Stimulated activated CD4-positive, alpha-beta T cell treated with anti-CD3 and anti-CD28 coated beads, TNF-alpha, amount 100 ng/mL, for 24 hours (primary cell): ENCODE results near the gene DGUOK.
A peak's percentile ranks its signal among the peaks of the same experiment; 100 is the strongest.

Source experiments
- DNase-seq, 3 experiments: peaks; one replicate each; pipeline ENCODE4 v3.0.0-alpha.2; 2020; ENCODE audit warnings: low read depth in 3 of 3

The DGUOK gene

DNA sequence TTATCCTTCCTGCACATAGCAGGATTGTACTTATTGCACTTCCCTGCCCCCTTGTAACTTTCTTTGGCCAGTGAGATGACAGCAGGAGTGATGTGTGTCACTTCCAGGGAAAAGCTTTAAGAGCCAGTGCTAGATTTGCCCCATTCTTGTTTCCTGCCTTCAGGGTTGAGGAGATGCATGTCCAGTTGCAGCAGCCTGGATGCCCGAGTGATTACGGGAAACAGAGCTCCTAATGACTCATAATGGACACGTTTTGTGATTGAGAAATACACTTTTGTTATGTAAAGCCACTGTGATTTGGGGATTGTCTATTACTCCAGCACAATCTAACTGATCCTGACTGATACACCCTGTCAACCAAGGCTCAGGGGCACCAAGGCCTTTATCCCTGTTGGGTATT, 53.0 kb downstream of the DGUOK start:
- DNase-seq = no peak

DNA sequence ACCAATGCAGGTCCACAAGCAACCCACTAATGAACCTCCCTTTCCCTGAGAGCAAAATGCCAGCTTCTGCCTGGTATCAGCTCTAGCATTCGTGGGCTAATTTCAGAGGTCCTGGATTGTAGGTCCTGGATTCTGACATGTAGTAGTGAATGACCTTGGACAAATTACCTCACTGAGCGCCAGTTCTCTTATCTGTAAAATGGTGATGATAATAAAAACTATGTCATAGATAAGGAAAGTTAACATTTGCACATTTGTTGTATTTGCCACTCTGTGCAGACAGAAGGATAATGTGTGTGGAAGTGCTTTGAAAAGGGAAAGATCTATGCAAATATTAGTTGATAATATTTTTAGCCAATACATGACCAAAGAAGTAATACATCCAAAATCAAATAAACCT, 53.9 kb downstream of the DGUOK start:
- DNase-seq = no peak

DNA sequence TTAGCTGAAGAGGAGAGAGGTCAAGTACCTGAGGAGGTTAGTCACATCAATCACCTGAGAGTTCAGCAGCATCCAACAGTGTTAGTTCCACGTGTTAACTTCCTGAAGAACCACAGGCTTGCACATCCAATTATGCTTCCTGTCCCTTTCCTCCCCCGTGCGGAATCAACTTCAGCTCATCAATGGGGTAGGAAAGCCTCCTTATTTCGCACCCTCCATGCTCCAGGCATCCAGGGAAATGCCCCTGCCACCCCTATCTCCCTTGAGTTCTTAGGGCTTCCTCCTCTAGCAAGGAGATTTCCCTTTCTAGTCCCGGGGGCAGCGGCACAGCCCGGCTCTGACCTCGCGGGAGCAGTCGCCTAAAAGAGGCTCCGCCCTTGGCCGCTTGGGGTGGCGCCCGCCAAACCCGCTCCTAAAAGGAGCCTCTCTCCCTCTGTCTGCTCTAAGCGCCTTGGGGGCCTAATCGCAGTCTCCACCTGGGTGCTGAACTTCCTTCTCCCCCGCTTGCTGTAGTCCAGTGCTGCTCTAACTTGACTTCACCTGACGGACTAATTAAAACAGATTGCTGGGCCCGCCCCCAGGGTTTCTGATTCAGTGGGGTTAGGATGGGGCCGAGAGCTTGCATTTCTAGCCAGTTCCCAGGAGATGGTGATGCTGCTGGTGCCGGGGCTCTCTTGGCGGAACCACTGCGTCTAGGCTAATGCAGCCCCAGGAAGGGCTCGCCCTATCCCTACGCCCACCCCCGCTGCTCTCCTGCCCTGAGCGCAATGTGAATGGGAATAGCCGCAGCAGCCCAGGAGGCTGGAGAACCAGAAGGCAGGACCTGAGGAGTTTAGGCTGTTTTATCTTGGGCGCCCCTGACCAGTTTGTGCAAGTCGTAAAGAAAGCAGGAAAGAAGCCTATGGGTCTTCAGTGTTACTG, 54.7 kb downstream of the DGUOK start:
- peak in 1 of 3 experiments; percentile 48 for DNase-seq

DNA sequence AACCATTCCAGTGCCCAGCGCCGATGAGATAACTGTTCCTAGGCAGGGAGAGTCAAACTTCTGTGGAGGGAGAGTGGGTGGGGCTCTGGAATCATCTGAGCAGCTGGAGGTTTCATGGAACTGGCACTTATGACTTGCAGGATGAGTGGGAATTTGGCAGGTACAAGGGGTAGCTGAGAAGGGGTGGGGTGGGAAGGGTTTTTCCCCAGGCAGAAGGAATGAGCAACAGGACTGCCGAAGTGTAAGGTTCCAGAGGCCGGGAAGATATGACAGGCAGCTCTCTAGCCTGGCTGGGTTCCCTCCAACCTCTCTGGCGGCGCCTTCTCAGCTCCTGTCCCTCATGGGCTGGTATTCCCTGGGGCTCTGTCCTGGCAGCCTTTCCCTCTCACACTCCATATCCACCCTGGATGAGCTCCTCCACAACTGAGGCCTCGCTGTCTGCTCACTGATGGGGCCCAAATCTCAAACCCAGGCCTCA, 55.5 kb downstream of the DGUOK start:
- no peak for DNase-seq

DNA sequence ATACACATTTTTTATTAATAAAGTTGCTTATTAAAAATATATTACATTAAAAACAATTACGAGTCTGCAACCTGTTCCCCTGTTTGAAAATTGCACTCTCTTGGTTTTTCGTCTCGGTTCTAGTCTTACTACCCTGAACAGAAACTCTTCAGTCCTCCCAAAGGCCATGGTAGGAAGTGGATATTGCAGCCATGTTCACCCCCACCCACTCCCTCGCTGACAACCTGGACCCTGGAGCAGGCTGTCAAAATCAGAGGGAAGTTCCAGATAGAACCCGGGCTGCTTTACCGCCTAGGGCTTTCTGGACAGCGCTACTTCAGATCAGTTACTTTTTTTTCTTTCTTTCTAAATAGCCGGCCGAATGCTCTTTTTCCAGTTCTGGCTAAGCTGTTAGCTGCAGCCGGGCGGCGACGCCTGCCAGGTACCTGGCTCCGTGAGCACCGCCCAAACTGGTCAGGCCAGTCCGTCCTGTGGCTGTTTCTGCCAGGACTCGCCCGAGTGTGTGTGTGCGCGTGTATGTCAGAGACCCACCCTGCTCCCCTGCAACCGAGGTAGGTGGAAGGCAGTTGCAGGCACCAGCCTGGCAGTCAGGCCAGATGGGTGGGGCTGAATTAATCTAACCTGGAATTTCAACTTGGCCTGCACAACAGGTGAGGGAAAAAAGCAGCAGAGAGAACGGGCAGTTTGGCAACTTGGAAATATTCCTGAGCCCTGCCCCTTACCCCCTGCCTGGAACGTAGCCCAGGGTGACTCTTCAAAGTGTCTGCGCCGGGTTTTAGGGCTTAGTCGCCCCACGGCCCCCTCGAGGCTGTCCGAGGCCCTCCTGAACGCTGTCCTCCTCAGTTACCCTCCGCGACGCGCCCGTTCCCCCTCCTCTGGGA, 56.9 kb downstream of the DGUOK start:
- no peak for DNase-seq

DNA sequence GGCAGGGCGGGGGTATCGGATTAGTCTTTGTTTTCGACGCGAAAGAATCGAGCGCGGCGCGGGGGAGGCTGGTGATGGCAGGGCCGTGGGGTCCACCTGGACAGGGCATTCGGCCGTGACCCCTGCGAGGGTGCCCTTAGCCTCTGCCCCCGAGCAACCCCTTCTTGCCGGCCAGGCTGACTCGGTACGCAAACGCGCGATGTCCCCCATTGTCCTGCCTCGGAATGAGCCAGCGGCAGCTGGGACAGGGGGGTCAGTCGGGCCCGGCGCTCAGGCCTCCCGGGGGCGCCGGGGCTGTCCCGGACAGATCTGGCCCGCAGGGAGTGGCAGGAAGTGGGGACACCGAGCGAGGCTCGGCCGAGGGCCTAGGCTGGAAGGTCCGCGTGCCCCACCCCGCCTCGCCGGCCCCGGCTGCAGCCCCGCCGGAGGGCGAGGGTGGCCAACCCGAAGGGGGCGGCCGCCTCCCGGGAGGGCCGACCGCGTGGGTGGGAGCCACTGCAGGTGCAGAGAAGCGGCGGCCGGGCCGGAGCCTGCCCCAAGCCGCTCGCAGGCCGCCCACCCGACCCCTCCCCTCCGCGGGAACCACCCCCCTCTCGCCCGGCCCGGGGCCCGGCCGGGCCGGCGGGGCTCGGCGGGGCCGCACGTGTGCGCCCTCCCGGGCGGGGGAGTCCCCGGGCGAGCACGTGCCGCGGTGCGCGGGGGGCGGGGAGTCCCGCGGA, 57.7 kb downstream of the DGUOK start, which contains the start of gene TET3:
Gene TET3 (plus strand): TSS at position 708 of the 719 bp plus-strand sequence. CDS start 1,494 bp downstream, outside the sequence.
- peak in 1 of 3 experiments; percentile 65 for DNase-seq

DNA sequence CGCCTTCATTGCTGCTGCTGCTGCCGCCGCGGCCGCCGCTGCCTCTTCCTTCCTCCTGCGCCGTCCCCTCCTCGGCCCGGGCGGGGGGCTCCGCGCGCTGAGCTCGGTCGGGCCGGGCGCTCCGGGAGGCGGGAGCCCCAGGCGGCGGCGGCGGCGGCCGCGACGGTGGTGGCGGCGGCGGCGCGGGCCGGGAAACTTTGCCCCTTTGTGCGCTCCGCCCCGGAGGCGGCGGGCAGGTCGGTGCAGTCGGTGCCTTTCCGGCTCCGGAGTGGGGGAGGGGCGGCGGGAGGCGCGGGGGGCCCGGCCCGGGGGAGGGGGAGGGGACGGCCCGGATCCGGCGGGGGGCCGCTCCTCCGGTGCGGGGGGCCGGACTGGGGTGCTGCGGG, 58.2 kb downstream of the DGUOK start:
- DNase-seq = peak in 2 of 3 experiments; percentile 55 to 63

DNA sequence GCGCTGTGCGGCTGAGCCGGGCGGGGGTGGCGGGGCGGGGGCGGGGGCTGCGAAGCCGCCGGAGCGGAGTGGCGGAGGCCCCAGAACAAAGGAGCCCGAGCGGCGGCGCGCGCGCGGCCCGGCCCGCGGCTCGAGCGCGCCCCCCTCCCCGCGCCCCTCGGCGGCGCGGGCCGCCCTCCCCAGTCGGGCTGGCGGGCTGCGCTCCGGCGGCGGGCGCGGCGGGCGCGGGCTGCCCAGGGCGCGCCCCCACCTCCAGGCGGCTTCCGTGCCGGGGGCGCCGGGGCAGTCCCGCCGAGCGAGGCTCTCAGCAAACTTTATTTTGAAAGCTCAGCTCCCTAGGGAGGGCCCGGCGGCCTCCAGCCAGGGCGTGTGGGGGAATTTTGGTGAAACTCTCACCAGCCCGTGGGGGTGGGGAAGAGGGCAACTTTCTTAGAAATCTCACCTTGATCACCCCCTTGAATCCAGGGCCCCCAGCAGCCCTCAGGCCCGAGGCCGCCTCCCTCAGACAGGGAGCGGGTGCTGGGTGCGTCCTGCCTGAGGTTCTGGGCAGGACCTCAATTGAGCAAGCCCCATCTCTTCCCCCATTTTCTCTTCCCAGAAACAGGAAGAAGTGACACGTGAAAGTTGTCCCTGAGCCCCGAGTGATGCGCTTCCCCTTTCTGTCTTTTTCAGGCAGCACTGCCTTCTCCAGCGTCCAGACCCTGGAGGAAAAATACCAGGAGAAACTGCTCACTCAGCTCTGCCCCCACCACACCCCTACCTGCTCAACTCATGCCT, 58.8 kb downstream of the DGUOK start:
- DNase-seq = peak; percentile 51 to 73 (median 54)

DNA sequence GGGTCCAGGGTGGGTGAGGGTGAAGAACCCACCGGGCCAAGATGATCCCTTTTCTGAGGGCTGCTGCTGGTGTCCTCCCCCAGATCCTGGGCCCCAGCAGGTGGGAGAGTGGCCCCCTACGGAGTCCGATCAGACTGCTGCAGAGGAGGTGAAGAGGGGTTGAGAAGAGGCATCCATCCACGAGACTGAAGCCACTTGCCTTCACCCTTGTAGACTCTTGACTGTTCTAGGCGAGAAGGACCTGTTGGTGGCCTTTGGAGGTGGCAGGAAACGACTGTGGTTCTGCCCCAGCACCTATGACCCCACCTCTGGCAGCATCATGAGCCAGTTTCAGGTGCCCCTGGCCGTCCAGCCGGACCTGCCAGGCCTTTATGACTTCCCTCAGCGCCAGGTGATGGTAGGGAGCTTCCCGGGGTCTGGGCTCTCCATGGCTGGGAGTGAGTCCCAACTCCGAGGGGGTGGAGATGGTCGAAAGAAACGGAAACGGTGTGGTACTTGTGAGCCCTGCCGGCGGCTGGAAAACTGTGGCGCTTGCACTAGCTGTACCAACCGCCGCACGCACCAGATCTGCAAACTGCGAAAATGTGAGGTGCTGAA, 59.5 kb downstream of the DGUOK start:
- DNase-seq = peak in 1 of 3 experiments; percentile 49

DNA sequence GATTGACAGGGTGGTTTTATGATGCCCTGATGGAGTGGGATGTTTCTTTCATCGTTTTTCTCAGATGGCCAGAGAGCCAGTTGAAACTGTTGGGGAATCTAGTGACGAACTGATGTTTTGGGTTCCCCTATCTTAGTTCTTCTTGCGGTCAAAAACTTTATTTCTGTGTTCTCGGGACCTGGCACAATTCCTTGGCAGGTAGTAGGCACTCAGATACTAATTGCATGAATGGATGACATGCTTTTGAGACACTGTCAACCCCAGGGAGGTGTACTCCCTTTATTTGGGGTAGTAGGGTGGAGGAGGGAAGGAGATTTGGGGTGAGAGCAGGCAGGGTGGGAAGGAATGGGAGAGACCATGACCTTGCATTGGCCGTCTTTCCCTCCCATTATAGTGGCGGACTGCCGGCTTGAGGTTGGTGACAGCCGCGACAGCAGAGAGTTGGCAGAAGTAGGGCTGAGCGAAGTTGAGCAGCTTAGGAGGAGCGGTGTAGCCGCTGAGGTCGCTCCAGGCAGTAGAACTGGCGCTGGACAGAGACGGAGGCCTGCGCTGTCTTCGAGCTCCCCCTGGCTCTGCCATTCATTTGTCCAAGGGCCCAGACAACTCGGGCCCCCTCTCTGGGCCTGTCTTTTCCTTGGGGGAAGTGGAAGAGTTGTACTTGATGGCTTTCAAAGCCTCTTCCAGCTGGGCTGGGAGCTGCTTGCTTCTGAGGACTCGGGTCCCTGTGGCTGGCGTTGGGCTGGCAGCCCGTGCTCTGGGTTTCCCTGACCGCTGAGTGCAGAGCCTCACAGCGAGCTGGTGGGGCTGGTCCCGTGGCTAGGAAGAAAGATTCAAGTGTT, 60.6 kb downstream of the DGUOK start:
- peak in 1 of 3 experiments; percentile 42 for DNase-seq

DNA sequence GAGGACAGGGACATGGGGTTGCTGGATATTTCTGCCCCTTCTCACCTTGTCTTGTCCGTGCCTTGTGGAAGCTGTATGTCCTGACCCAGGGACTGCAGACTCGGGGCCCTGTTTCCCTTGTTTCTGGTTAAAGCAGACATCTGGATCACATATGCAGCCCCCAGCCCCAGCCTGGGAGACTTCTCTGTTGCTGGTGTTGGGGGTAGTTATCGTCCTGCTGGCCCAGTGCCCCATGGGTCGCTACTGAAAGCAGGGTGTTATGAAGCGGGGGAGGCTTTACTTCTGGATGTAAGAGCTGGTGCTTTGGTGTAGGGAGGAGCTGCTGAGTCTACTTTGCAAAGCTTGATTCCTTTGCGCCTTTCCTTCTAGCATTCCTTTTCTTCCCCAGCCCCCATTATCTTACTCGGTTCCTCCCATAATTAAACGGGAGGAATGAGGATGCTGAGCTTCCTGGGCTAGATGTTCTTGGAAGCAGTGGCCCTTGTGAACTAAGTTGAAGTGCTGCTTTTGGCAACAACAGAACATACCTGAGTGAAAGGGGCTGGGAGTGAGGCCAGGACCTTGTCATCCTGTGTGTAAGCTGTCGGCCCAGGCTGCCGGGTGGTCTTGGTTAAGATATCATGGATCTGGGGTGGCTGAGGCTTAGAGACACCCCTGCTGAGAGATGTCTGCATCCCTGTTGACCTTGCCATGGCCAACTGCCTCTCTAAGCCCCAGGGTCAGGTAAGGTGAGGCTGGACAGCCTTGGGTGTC, 61.4 kb downstream of the DGUOK start:
- DNase-seq = no peak

DNA sequence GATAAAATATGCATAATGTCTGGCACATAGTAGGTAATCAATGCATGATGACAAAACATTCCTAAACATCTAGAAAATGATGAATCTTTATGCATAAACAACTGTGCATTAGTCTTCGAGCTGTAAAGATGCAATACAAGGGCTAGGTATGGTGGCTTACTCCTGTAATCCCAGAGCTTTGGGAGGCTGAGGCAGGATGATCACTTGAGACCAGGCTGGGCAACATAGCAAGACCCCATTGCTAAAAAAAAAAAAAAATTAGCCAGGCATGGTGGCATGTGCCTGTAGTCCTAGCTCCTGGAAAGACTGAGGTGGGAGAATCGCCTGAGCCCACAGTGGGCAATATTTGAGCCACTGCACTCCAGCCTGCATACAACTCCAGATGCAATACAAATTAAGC, 63.3 kb downstream of the DGUOK start:
- no peak for DNase-seq

DNA sequence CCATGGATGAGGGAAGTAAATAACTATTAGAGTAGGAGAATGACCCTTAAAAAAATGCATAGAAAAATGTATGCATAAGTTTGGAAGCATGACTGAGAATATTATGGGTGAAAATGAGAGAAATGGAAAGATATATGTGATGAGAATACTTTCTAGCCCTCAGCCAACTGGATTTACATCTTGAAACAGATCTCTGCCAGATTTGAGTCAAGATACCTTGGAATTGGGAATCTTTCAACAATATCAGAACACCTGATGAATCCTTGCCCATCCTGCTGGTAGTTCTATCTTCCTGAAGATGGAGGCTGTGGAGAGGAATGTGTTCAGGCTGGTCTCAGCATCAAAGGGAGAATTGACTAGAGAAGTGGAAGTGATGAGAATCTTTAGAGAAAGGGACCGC, 63.9 kb downstream of the DGUOK start:
- no peak for DNase-seq

DNA sequence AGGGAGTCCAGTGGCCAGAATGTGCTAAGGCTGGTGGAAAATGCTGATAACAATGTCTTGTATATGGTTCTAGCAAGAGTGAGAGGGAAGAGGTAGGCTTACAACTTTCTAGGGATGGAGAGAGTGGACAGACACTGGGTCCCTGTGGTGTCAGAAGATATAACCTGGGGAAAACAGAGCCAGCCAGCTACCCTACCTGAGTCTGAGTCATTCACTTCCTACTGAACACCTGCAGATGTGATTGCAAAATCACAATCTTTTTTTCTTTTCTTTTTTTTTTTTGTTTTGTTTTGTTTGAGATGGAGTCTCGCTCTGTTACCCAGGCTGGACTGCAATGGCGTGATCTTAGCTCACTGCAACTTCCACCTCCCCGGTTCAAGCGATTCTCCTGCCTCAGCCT, 65.4 kb downstream of the DGUOK start:
- DNase-seq = no peak

DNA sequence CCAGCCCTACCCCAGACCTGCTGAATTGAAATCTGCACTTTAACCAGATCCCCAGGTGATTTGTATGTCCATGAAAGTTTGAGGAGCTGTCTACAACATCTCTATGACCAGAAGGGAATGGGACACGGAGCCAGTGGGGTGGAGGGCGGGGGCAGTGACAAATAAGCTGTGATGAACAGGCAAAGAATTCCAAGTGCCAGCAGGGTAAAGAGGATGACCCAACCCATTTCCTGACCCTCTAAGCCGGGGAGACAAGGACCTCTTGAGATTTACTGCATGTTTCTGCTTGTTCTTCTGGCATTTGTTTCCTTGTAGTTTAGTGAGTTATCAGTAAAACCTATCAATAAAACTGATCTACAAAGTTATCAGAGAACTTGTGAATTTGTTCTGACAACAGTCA, 66.7 kb downstream of the DGUOK start:
- DNase-seq = no peak

DNA sequence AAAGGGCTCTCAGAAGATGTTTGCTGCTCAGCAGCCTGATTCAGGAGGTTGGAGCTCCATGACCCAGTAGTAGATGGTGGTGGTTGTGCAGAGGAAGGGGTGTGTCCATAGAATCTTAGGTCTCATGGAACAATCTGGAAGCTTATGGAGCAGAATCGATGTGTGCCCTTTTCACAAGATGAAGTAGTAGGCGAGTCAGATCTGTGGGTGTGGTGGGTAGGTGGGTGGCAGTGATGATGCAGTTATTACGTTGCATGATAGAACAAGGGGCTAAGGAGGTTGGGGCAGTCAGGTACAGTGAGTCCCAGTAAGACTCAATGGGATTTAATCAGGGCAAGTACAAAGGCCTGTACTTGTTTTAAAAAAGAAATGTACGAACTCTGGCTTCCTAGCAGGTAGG, 67.1 kb downstream of the DGUOK start:
- no peak for DNase-seq

DNA sequence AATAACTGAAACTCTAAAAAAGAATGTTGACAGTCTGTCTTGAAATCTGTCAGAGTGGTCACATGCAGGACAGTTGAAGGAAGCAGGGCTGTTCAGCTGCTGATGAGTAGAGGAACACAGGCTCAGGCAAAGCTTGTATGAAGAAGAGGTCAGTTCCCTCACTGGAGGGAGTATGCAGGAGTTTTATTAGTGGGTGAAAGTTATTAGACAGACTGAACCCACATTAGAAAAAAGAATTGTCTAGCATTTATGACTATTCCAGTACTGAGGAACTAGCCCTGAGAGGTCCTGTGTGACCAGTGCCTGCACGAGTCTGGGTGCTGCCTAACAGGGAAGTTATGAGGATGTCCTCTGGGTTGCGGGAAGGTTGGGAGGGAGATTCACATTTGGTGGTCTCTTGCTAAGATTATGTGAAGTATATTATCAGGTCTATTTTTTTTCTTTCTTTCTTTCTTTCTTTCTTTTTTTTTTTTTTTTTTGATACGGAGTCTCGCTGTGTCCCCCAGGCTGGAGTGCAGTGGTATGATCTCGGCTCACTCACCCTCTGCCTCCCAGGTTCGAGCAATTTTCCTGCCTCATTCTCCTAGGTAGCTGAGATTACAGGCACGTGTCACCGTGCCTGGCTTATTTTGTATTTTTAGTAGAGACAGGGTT, 67.6 kb downstream of the DGUOK start:
- DNase-seq = no peak

DNA sequence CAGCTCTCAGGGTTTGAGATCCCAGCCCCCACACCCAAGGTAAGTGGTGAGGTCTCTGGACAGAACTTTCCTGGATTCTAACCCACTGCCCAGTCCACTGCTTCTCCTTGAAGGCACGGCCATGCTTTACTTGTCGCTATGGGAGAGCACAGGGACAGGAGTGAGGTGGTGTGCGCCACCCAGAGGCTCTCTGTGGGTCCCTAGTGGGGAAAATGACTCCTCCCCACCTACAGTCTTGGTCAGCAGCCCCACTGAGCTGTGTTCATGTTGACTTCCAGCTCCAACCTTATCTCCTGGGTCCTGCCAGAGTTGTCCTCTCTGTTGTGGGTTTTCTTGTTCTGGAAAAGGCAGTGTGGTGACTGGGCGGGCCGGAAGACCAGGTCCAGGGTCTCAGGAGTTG, 69.1 kb downstream of the DGUOK start:
- DNase-seq = no peak
